Ectodermal cell (in vitro differentiated cells): ENCODE data around the gene C1orf198.

ENCODE experiments used
- H3K27ac ChIP-seq: 2 replicates; pipeline ENCODE4 v1.7.0; 2013; ENCODE audit warnings: mild to moderate bottlenecking, low read depth, low read length; ENCODE audit not compliant: insufficient read depth, poor library complexity, severe bottlenecking
- H3K27me3 ChIP-seq: 2 replicates; pipeline ENCODE4 v1.7.0; 2013; ENCODE audit warnings: mild to moderate bottlenecking, low read length; ENCODE audit not compliant: insufficient read depth, control insufficient read depth, poor library complexity, severe bottlenecking
- H3K36me3 ChIP-seq: one replicate; pipeline ENCODE4 v1.7.0; 2013; ENCODE audit warnings: low read length; ENCODE audit not compliant: control insufficient read depth, insufficient read depth
- H3K4me1 ChIP-seq: one replicate; pipeline ENCODE4 v1.7.0; 2013; ENCODE audit warnings: low read length; ENCODE audit not compliant: control insufficient read depth, insufficient read depth
- H3K4me3 ChIP-seq: 2 replicates; pipeline ENCODE4 v1.7.0; 2013; ENCODE audit warnings: low read depth, low read length, control low read depth; ENCODE audit not compliant: insufficient read depth
- H3K9me3 ChIP-seq: 2 replicates; pipeline ENCODE4 v1.7.0; 2013; ENCODE audit warnings: mild to moderate bottlenecking, low read length, moderate library complexity; ENCODE audit not compliant: control insufficient read depth
- WGBS, 2 experiments: methylation state at CpG; one replicate each; pipeline ENCODE4 v1.1.7; 2013; ENCODE audit warnings: missing lambda C conversion rate in 2 of 2; 5-methylcytosine and 5-hydroxymethylcytosine counted together

The C1orf198 gene

DNA sequence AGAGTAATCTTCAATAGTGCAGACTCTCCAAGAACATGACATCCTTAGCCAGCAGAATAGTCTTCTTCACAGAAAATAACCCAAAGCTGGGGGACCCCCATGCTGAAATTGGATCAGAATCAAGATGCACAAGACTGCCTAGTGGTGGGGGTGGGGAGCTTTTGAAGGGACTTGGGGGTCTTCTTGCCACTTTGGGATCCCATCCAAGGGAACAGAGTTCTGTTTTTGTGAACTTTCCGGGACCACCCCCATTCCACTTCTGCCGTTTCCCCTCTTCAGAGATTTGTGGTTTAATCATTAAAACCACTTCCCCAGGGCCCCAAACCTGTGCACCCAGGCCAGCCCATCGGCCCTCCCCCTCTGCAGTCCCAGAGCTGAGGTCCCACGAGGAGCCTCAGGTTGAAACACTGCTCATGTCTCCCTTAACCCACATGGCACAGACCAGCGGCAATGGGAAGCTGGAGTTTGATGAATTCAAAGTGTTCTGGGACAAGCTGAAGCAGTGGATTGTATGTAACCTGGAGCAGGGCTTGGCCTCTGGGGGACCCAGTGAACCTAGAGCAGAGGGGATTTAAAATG lies 76.2 kb downstream of the C1orf198 start:
- Histone ChIP-seq H3K27me3 (no peaks in the 10 kb centered on the region), H3K36me3 (no peaks in the 10 kb centered on the region), H3K9me3 (no peaks in the 10 kb centered on the region), H3K4me3 (no peak overlapping the region), H3K4me1 (no peaks in the 10 kb centered on the region), H3K27ac (no peak overlapping the region)
- 90 to 98% methylated on average over 5 of the region's 5 CpGs for WGBS, 2 experiments

DNA sequence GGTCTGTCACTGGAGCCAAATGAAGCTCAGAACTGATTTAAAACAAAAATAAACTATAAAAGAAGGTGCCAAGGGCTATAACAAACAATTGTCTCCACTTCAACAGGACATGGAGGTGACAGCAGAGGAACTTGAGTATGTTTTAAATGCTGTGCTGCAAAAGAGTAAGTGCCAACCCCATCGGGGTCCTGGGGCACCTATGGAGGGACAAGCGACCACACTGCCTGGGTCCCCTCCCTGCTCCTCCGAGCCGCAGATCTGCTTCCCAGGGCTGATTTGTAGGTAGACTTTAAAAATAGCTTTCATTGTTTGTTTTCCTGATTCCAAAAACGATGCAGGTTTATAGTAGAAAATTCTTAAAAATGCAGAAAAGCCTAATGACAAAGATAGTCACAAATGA lies 78.3 kb downstream of the C1orf198 start:
- H3K27me3 ChIP-seq, result no peaks in the 10 kb centered on the region
- WGBS, 2 experiments, result 93 to 97% methylated on average over 4 to 5 of the region's 5 CpGs
- H3K9me3 ChIP-seq, result no peaks in the 10 kb centered on the region
- no peak overlapping the region for H3K27ac ChIP-seq
- peaks cover 10% of the 10 kb centered on the region for H3K4me1 ChIP-seq
- H3K36me3 ChIP-seq, result no peaks in the 10 kb centered on the region
- no peak overlapping the region for H3K4me3 ChIP-seq

- no peak overlapping the region for H3K4me3 ChIP-seq
- no peaks in the 10 kb centered on the region for H3K36me3 ChIP-seq
- no peak overlapping the region for H3K27ac ChIP-seq
- H3K4me1 ChIP-seq, result peaks cover 10% of the 10 kb centered on the region
- no peaks in the 10 kb centered on the region for H3K27me3 ChIP-seq
- 86 to 89% methylated on average over 10 of the region's 10 CpGs for WGBS, 2 experiments
- H3K9me3 ChIP-seq, result no peaks in the 10 kb centered on the region
These were observed 79.6 kb downstream of the C1orf198 start for GRCh38 chr1:230788561-230789275.

GRCh38 chr1:230787471-230787870 lies 80.8 kb downstream of the C1orf198 start:
- Histone ChIP-seq H3K27me3 (no peaks in the 10 kb centered on the region), H3K9me3 (no peaks in the 10 kb centered on the region), H3K27ac (no peak overlapping the region), H3K36me3 (no peaks in the 10 kb centered on the region), H3K4me3 (no peak overlapping the region), H3K4me1 (peaks cover 10% of the 10 kb centered on the region)
- 89 to 91% methylated on average over 7 of the region's 7 CpGs for WGBS, 2 experiments
